ENCODE data around the gene ARID3B. TPM values are rescaled to one million over a fixed set of nuclear protein-coding genes. Genes with fewer than 3 reads are reported as not detected.

The ARID3B gene
- total RNA-seq, 2 donors from 2014 or later = 2.9 to 22.4 TPM

GRCh38 chr15:74616366-74616939, 75.4 kb downstream of the ARID3B start:
- peaks cover 49% of the 10 kb centered on the region for H3K4me1 ChIP-seq
- intact Hi-C loops (cut with DNase I) = no loop called here
- DNase-seq (peak; percentile 82 to 86 (median 83)), ATAC-seq (peak; percentile 18)
- H3K27ac ChIP-seq = peak overlapping the region; percentile 95 to 98 (median 98)
- H3K27me3 ChIP-seq = no peaks in the 10 kb centered on the region
- H3K36me3 ChIP-seq (replicated peaks in 1 of 2; ENCODE audit: insufficient read depth in 1 of 2, low read depth in 2 of 2) = peaks cover 0 to 8% of the 10 kb centered on the region in 2 donors
- 0% methylated on average over 10 to 18 of the region's 18 CpGs for WGBS, 2 donors
- peak overlapping the region; percentile 63 to 95 for H3K4me3 ChIP-seq
- no peaks in the 10 kb centered on the region for H3K9me3 ChIP-seq
- TF ChIP-seq POLR2A (IDR thresholded peaks at IDR 0.05) = peak; percentile 27 to 85 (median 79)
- no peak for TF ChIP-seq CTCF (IDR thresholded peaks at IDR 0.05)

- intact Hi-C loops (cut with DNase I) = no loop called here
- ATAC-seq = no peak
- TF ChIP-seq POLR2A (IDR thresholded peaks at IDR 0.05) (no peak), CTCF (IDR thresholded peaks at IDR 0.05) (no peak)
- Histone ChIP-seq H3K4me1 (peaks cover 49% of the 10 kb centered on the region), H3K36me3 (replicated peaks in 1 of 2; ENCODE audit: insufficient read depth in 1 of 2, low read depth in 2 of 2) (peaks cover 0 to 10% of the 10 kb centered on the region in 2 donors), H3K27me3 (no peaks in the 10 kb centered on the region), H3K9me3 (no peaks in the 10 kb centered on the region), H3K27ac (peak overlapping the region in 3 of 4 donors; percentile 95 to 98 (median 98)), H3K4me3 (peak overlapping the region in 1 of 2 donors; percentile 63)
- no peak for DNase-seq
These were observed 76.0 kb downstream of the ARID3B start for GRCh38 chr15:74616996-74617395.

- TF ChIP-seq CTCF (IDR thresholded peaks at IDR 0.05) = no peak
- Histone ChIP-seq H3K27me3 (no peaks in the 10 kb centered on the region), H3K36me3 (replicated peaks in 1 of 2; ENCODE audit: insufficient read depth in 1 of 2, low read depth in 2 of 2) (peaks cover 13 to 28% of the 10 kb centered on the region in 2 donors), H3K4me1 (peaks cover 47% of the 10 kb centered on the region), H3K27ac (no peak overlapping the region), H3K4me3 (no peak overlapping the region), H3K9me3 (no peaks in the 10 kb centered on the region)
- intact Hi-C loops (cut with DNase I) = no loop called here
- DNase-seq = no peak
- WGBS, 2 donors = 71 to 81% methylated on average over 11 to 15 of the region's 15 CpGs
- no peak for ATAC-seq
These were observed 78.0 kb downstream of the ARID3B start for GRCh38 chr15:74618841-74619596.

GRCh38 chr15:74619916-74620635, 79.1 kb downstream of the ARID3B start:
- H3K4me1 ChIP-seq = peaks cover 42% of the 10 kb centered on the region
- no peak for ATAC-seq
- 88 to 89% methylated on average over 13 to 27 of the region's 27 CpGs for WGBS, 2 donors
- no peak for TF ChIP-seq POLR2A (IDR thresholded peaks at IDR 0.05)
- no peak for TF ChIP-seq CTCF (IDR thresholded peaks at IDR 0.05)
- DNase-seq = no peak
- no peaks in the 10 kb centered on the region for H3K9me3 ChIP-seq
- intact Hi-C loops (cut with DNase I) = loop anchor here (10.0 kb wide), 3 partner anchors 175 to 325 kb away; no protein-coding TSS in a partner anchor
- H3K36me3 ChIP-seq (replicated peaks in 1 of 2; ENCODE audit: insufficient read depth in 1 of 2, low read depth in 2 of 2) = peaks cover 19 to 38% of the 10 kb centered on the region in 2 donors
- no peak overlapping the region for H3K4me3 ChIP-seq
- no peak overlapping the region for H3K27ac ChIP-seq
- H3K27me3 ChIP-seq = no peaks in the 10 kb centered on the region
